NCI-H774 (cell line): Measurements from ENCODE around the gene TTF1.
A peak's percentile ranks its signal among the peaks of the same experiment; 100 is the strongest.
"Not testable (repeated sequence)": the region's sequence is repeated elsewhere in the genome, so short reads cannot be mapped to it uniquely, and the experiment has no call there.

Experiments
- DNase-seq: peaks from one replicate; lab custom pipeline; 2025; lab: John Stamatoyannopoulos, UW

The TTF1 gene

DNA sequence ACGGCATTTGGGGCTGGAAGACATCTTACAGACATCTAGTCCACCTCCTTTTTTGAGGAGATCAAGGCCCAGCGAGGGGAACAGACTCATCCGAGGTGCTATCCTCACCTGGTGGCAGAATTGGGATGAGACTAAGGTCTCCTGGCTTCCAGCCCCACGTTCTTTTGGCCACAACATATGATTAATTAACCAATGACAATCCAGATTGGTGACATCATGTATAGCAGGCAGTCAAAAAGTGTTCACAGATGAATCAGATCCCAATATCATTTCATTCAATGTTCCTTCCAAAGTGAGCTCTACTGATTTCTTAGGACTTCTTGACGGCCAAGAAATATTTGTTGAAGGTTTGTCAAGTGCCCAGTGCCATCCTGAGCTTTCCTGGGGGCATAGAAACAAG, 7.3 kb upstream of the TTF1 start:
- DNase-seq = no peak

DNA sequence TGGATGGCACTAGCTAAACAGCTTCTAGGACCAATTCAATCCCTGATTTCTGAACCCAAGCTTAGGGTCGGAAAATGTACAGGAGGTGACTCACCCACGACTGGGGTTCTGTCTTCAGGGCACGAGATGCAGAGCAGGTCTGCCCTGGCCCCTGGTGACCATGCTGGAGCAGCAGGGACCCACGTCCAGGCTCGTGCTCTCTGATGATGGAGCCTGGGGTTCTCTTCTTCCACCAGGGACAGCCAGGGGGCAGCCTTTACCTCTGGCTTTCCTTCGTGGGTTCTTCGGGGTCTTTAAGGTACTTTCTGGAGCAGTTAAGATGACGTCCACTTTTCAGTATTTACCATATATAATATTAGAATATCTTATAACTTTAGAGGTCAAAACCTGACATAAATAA, 5.4 kb upstream of the TTF1 start:
- peak; percentile 68 for DNase-seq

DNA sequence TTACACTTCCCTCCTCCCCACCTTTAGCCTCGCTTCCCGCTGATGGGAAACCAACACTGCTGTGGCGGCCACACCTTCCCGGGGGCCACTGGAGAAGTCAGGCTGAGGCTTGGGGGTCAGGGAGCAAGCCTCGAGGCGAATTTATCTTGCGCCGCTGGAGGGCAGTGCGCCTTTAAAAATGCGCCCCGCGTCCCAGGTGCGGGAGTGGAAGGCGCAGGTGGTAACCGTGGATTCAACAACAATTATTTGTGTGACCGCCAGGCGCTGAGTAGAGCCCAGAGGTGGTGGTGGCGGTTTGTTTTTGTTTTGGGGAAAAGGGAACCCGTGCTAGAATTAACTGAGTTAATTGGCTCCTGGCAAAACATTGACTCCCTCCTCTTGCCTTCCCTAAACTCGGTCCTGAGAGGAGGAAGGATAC, 4.5 kb upstream of the TTF1 start:
- DNase-seq = peak; percentile 91

DNA sequence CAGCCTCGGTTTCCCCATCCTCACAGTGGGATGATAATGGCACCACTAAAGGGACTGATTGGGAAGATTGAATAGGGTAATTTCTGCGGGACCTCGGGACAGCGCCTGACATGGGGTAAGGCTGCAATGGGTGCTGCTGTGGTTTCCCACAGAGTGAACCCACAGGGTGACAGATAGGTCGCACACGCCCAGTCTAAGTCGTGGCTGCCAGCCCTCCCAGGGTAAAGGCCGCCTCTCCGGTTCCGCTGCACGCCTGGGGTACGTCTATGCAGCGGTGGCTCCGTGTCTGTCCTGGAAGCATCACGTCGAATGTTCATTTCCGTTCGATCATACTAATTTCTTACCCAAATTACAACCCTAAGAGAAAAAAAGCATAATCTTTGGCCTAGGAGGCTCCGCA, 4.0 kb upstream of the TTF1 start:
- DNase-seq = no peak

DNA sequence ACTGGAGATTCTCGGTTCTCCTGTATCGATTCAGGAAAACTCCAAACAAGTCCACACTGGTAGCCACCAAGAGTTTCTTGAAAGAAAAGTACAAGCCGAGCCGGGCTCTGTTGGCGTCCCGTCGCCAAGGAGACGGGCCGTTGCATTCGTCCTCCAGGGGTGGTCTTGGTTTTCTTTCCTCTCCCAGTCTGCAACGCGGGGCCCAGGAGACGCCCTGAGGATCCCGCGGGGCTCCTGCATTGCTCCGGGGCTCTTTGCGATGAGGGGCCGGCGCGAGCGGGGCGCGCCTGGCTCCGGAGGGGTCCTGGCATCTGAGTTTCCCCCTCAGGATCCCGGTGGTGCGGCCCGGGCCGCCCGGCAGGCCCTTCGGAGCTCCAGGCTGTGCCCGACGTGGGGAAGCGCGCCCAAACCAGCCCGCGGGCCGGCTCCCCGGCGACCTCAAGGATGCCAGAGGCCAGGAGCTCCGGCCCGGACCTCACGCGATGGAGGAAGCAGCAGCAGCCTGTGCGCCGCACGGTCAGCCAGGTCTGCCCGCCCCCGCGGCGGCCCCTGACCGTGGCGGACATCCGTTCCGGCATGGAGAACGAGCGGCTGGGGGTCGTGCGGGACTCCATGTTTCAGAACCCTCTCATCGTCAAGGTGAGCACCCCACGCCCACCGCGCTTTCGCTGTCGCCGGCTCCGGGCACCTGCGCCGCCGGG, 3.3 kb upstream of the TTF1 start, which contains the start of gene CFAP77:
Gene CFAP77 (plus strand): TSS at position 384 of the 701 bp plus-strand sequence. CDS start 61 bp downstream, at position 445.
- peak; percentile 42 for DNase-seq

DNA sequence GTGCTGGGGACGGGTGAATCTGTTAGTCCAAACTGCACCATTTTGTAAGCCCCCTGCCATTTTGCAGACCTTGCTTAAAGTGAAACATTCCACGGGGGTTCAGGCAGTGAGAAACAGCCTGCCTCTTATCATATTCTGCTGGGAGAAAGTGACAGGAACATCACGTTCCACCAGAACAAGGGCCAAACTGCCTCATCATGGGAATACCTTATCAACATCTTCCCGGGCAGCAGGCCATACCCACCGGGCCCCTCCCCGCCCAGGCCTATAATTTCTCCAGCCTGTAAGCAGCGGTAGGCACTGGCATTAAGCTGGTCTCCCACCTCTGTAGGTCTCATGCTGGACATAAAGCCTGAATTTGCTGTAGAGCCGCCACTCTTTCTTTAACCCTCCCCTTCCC, 1.9 kb upstream of the TTF1 start:
- DNase-seq = no peak

DNA sequence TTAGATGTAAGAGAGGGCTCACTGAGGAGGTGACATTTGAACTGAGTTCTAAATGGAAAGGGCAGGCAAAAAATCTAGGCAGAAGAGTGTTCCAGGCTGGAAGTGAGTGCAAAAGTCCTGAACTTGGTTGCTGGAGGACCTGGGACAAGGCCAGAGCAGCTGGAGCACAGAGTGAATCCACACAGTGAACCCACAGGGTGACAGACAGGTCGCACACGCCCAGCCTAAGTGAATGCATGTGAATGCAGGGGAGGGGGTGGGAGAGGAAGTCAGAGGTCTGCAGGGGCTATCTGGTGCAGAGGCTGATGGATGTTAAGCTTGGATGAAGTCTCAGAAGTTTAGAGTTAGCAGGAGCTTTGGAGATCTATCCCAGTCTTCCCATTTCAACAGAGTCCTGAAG, 556 bp upstream of the TTF1 start:
- DNase-seq = no peak

DNA sequence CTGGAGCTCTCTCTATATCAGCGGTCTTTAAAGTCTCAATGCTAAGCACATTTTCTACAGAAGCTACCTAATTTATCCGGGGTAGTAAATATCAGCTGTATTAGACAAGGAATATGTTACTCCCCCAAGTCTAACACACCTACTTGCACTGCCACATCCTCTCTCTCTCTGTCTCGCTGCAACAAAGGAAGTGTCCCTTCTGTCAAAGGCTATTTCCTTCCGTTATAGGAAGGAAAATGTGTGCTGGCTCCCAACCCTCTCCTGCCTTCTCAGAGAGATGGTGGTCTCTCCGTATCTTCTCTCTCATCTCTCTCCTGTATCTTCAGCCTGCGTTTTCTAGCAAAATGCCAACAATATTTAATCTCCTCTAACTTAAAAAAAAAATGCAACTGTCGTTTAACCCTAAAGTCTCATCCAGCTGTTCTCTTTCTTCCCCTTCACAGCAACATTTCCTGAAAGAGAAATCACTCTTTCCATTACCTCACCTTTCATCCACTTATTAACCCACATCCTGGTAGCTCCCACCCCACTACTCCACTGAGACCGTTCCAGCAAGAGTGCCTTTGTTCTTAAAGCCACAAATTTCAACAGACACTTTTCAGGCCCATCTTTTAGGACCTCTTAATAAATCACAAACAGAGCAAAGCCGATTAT, 2.3 kb downstream of the TTF1 start:
- no peak for DNase-seq

DNA sequence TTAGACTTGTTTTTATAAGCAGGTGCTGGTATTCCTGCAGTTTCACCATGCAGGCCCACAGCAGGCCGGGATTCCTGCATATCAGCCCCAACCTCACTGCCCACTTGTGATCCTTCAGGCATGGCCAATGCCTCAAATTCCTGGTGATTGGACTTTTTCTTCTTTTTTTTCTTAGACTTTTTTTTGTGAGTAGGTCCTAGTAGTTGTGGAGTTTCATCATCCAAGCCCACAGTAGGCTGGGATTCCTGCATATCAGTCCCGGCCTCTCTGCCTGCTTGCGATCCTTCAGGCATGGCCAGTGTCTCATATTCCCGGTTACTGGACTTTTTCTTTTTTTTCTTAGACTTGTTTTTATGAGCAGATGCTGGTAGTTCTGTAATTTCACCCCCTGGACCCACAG, 4.8 kb downstream of the TTF1 start:
- no peak for DNase-seq

DNA sequence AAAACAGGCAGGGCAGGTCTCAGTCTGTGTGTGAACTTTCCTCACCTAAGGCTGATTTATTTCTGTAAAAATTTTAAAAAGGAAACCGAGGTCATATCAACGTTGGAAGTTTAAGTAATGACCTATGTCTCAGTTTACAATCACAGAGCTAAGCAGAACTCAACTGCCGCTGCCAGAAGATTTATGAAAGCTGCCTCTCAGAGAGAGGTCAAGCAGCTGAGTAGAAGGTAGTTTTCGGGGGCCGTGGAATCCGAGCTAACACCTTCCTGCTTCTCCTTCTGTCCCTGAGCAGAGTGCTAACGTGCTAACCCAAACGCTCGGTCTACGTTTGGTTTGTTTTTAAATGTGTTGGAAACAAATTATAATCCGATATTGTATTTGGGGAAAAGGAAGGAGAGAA, 11.1 kb downstream of the TTF1 start:
- no peak for DNase-seq

DNA sequence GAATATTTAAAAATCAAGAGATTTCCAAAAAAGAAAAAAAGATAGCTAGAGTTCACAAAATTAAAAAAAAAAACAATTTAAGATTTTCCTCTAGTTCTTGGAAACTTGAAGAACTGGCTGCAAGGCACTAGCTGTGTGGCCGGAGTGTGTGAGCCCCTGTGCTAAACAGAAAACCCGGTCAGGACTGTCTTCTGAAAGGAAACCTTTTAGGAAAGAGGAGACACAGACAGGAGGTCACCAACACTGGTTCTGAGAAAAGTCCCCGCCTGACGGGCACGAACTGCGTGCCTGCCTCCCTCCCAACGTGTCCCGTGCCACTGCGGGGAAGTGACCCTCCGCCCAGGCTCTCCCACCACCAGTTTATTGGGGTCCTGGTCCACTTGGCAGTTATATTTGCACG, 15.2 kb downstream of the TTF1 start:
- DNase-seq = no peak

DNA sequence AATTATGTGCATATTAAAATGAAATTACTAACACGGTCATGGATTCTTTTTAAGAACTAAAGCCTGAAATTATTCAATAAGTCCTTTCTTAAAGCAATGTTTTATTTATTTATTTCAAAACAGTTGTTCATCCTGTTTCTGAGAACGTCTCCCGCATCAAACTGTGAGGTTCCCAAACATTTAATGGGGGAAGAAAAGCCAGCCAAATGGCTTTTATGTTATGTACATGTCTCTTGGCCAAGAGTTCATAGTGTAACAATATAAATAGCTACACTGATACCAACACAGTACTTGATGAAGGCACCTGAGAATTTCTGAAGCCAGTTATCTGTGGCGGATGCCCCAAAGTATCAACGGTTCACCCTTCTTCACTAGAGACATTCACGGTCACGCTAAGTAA, 15.7 kb downstream of the TTF1 start:
- DNase-seq = no peak

DNA sequence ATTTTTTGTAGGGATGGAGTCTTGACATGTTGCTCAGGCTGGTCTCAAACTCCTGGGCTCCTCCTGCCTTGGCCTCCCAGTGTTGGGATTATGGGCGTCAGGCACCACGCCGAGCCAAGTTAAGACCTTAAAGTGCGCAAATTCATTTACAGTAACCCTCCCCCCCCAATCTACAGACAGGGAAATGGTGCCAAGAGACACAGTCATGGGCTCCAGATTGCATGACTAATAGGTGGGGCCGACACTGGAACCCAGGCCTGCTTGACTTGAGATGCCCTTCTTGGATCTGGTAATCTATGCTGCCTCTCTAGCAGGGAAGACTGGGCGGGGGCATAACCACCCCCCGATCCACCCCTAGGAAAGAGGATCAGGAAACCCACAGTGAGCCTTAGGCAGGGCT, 19.5 kb downstream of the TTF1 start:
- no peak for DNase-seq

DNA sequence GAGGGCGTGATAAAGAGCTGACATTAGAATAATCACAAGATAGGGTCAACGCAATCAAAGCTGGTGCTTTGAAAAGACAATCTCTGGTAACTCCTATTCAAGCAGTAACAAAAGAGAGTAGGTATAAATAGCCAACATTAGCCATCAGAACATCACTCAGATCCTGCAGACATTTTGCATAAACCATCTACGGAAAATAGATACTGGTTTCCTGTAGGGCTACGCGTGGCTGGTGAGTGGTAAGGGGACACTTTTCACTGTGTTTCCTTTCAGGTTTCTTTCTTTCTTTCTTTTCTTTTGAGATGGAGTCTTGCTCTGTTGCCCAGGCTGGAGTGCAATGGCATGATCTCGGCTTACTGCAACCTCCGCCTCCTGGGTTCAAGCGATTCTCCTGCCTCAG, 22.3 kb downstream of the TTF1 start:
- DNase-seq = no peak

DNA sequence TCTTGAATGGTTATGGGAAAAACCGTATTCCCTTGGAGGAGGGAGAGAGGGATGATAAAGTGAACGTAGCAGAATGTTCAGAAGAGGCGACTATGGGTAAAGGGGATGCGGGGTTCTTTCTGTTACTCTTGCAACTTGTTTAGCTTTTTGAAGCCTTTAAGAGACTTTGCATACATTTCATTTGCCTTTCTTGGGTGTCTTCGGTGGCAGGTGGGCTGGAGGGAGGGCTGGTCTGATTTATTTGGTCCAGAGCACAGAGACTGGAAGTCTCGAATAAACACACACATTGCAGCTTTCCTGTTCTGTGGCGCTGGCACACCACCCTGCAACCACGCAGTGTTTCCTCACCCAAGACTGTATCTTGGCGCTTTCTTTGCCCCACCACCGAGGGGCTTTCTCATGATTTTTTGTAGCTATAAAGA, 23.2 kb downstream of the TTF1 start:
- no peak for DNase-seq

DNA sequence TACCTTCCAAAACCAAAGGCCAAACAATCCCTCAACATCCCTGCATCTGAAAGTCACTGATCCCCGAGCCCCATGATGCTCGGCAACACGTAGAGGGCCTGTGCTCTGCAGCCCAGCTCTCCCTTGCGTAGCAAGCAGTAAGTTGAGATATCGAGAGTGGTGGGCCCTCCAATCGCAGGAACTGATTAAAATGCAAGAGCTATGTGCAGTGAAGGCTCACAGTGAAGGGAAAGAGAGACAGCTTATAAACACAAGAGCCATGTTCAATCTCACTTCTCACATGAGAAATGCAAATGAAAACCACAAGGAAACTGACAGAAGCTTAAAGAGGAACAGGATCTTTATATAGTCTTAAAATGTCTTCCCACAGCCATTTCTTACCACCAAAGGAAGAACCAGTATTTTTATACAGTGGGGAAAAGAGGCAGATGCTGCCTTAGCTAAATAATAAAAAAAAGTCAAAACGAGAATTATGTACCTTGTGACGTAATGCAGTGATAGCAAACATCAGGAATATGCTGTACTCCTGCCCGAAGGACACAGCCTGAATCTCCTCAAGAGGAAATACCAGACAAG, 24.6 kb downstream of the TTF1 start:
- DNase-seq = no peak

DNA sequence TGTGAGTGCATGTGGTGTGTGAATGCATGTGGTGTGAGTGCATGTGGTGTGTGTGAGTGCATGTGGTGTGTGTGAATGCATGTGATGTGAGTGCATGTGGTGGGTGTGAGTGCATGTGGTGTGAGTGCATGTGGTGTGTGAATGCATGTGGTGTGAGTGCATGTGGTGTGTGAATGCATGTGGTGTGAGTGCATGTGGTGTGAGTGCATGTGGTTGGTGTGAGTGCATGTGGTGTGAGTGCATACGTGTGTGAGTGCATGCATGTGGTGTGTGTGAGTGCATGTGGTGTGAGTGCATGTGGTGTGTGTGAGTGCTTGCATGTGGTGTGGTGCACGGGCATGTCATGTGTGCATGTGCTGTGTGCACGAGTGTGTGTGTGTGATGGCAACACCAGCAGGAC, 28.2 kb downstream of the TTF1 start:
- not testable (repeated sequence) for DNase-seq

DNA sequence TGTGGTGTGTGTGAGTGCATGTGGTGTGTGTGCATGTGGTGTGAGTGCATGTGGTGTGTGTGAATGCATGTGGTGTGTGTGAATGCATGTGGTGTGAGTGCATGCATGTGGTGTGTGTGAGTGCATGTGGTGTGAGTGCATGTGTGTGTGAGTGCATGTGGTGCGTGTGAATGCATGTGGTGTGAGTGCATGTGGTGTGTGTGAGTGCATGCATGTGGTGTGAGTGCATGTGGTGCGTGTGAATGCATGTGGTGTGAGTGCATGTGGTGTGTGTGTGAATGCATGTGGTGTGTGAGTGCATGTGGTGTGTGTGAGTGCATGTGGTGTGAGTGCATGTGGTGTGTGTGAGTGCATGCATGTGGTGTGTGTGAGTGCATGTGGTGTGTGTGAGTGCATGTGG, 28.9 kb downstream of the TTF1 start:
- DNase-seq = not testable (repeated sequence)

DNA sequence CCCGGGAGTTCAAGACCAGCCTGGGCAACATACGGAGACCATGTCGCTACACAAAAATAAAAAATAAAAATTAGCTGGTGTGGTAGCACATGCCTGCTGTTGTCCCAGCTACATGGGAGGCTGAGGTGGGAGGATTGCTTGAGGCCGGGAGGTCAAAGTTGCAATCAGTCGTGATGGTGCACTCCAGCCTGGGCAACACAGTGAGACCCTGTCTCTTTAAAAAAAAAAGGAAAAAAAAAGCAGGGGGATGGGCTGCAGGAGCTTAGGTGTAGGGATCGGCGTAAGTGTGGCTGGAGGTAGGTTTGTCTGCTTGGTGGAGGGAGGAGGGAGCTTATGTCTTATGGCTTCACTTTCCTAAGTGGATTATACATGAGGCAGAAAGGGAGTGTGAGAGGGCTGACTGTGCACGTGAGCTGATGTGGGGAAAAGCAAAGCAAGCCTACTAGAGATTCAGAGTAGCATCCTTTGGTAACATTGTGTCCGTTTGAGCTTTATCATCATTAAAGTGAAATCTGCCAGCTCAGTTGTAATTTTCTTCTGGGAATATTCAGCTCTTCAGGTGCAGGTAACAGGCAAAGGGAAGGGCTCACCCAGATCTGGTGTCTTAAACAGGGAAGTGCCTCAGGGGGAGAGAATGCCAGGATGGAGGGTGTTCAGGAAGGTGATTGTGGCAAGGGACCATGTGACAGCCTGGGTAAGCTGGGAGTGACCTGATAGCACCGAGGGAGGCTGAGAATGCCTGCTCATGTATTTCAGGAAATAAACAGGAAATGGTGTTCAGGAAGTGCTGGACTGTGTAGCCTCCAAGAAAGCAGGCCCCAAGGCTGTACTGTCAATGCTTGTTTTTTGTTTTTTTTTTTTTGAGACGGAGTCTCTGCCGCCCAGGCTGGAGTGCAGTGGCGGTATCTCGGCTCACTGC, 34.2 kb downstream of the TTF1 start:
- DNase-seq = no peak

DNA sequence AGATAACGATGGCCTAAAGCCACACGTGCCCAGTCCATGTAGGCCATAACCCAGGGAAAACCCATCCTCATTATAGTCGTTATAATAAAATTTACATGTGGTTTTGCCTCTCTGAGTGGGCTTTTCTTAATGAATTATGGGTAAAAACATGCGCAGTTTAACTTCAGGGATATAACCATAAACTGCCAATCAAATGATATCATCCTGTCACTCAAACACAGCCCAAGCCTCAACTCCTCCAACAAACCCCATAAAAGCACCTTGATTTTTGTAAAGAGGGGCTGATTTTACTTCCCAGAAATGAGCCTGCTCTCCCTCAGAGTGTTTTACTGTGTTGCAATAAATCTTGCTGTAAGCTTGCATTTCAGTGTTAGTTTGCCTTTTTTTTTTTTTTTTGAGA, 36.0 kb downstream of the TTF1 start:
- DNase-seq = no peak

DNA sequence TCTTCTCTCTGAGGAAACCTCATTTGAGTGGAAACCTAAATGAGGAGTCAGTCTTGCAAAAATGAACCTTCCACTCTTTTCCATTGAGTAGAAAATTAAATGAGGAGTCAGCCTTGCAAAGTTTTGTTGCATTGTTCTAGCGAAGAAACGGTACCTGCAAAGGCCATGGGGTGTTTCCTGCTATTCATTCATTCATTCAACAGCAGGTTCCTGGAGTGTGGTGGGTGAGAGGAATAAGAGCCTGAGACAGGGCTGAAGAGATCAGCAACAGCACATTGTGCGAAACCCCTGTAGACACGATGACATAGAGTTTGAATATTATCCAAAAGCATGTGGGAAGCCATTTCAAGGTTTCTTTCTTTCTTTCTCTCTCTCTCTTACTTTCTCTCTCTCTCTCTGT, 37.2 kb downstream of the TTF1 start:
- DNase-seq = no peak

DNA sequence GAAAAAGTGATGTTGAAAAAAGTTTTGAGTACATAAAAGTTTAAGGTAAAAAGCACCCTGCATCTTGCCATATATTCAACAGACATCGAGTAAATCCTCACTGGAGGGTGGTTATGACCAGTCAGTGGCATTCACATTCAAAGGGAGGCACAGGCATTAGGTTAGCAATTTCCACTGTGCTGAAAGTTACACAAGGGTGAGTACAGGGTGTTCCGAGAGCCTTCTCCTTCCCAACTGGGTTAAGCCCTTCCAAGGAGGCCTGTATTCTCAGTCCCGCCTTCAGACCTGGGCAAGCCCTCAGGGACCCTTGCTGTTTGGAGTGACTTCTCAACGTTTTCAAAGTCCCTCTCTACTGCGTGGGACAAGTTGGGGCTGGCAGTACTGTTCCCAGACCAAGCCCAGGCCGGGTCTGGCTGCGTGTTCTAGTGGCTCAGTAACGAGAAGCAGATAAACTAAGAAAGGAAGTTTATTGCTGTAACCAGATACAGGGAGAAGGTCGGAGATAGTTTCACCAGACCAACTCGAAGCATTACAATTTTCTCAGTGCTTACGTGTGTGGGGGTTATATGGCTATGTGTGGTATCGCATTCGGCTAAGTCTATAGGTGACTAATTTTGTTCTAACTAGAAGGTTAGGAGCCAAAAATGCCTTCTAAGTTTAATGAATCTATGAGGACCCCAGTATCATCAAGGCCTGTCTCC, 38.9 kb downstream of the TTF1 start:
- no peak for DNase-seq
